GM18507 (cell line): ENCODE data around the gene SEPTIN10.
A peak's percentile ranks its signal among the peaks of the same experiment; 100 is the strongest.
"Not testable (repeated sequence)": the region's sequence is repeated elsewhere in the genome, so short reads cannot be mapped to it uniquely, and the experiment has no call there.

Experiments
- DNase-seq: peaks from one replicate; pipeline ENCODE4 v3.0.0; 2011; ENCODE audit warnings: low read depth; ENCODE audit not compliant: insufficient read length; ENCODE audit errors: extremely low spot score
- FAIRE-seq: peaks from 2 replicates; lab custom pipeline; 2011; peaks lifted over from hg19 to GRCh38; lab: Jason Lieb, UNC

SEPTIN10 gene

GRCh38 chr2:109613922-109614714, at the start of gene SEPTIN10, which contains the start of gene SOWAHC:
SEPTIN10 (minus strand) TSS chr2:109613966; CDS start chr2:109613827, 139 bp downstream.
SOWAHC (plus strand) TSS chr2:109614364; CDS start chr2:109614490, 126 bp downstream.
- DNase-seq (peak; percentile 51), FAIRE-seq (no peak)

- no peak for DNase-seq
- FAIRE-seq: no peak
Observed at GRCh38 chr2:109662889-109663288, 49.1 kb upstream of the SEPTIN10 start.

GRCh38 chr2:109660046-109660860, 46.5 kb upstream of the SEPTIN10 start:
- FAIRE-seq (no peak), DNase-seq (no peak)

- DNase-seq (no peak), FAIRE-seq (no peak)
Observed at GRCh38 chr2:109659396-109660045, 45.8 kb upstream of the SEPTIN10 start.

GRCh38 chr2:109655287-109655686, 41.5 kb upstream of the SEPTIN10 start:
- FAIRE-seq (no peak), DNase-seq (no peak)

GRCh38 chr2:109654326-109655050, 40.7 kb upstream of the SEPTIN10 start:
- no peak for DNase-seq
- no peak for FAIRE-seq

- DNase-seq (no peak), FAIRE-seq (no peak)
Observed at GRCh38 chr2:109649736-109650695, 36.2 kb upstream of the SEPTIN10 start.

- FAIRE-seq: no peak
- no peak for DNase-seq
Observed at GRCh38 chr2:109648041-109648527, 34.3 kb upstream of the SEPTIN10 start.

GRCh38 chr2:109647636-109648035, 33.9 kb upstream of the SEPTIN10 start:
- FAIRE-seq (no peak), DNase-seq (no peak)

- DNase-seq (no peak), FAIRE-seq (no peak)
Observed at GRCh38 chr2:109646961-109647360, 33.2 kb upstream of the SEPTIN10 start.

- no peak for DNase-seq
- FAIRE-seq: no peak
Observed at GRCh38 chr2:109645412-109646184, 31.8 kb upstream of the SEPTIN10 start.

GRCh38 chr2:109644571-109645275, 31.0 kb upstream of the SEPTIN10 start:
- no peak for DNase-seq
- no peak for FAIRE-seq

- not testable (repeated sequence) for FAIRE-seq, DNase-seq
Observed at GRCh38 chr2:109640000-109640399, 26.2 kb upstream of the SEPTIN10 start.

GRCh38 chr2:109638795-109639194, 25.0 kb upstream of the SEPTIN10 start:
- DNase-seq: no peak
- peak; percentile 53 for FAIRE-seq

- DNase-seq: no peak
Observed at GRCh38 chr2:109637749-109638570, 24.2 kb upstream of the SEPTIN10 start.

GRCh38 chr2:109636317-109636716, 22.6 kb upstream of the SEPTIN10 start:
- FAIRE-seq (no peak), DNase-seq (no peak)

More at GRCh38 chr2:109637749-109638570, 24.2 kb upstream of the SEPTIN10 start:
- peak; percentile 75 for FAIRE-seq
